GM18508 (cell line): Measurements from ENCODE around the gene JUND.

ENCODE experiments used
- ATAC-seq: cut with Tn5 transposase; IDR thresholded peaks from one replicate; pipeline ENCODE4 v1.9.1; 2021; ENCODE audit warnings: moderate number of reproducible peaks; ENCODE audit not compliant: insufficient read depth, unreplicated experiment

The JUND gene

DNA sequence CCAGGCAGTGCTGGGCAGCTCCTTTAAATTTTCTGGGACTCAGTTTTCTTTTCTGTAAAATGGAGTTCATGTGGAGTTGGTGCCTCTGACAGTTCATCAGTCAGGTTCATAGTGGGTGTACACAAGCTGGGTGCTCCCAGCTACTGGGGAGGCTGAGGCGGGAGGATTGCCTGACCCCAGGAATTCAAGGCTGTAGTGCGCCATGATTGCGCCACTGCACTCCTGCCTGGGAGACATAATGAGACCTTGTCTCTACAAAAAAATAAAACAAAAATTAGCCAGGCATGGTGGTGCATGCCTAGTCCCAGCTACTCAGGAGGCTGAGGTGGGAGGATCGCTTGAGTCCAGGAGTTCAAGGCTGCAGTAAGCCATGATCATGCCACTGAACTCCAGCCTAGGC lies 28.3 kb downstream of the JUND start:
- no peak for ATAC-seq

DNA sequence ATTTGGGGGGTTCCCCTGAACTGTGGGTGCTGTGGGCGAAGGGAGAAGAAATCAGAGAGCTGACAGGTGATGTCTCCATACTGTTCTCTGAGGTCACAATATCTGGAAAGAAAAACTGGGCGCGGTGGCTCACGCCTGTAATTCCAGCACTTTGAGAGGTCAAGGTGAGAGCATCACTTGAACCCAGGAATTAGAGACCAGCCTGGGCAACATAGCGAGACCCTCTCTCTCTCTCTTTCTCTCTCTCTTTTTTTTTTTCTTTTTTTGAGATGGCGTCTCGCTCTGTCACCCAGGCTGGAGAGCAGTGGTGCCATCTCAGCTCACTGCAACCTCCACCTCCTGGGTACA lies 29.1 kb downstream of the JUND start:
- ATAC-seq: no peak

DNA sequence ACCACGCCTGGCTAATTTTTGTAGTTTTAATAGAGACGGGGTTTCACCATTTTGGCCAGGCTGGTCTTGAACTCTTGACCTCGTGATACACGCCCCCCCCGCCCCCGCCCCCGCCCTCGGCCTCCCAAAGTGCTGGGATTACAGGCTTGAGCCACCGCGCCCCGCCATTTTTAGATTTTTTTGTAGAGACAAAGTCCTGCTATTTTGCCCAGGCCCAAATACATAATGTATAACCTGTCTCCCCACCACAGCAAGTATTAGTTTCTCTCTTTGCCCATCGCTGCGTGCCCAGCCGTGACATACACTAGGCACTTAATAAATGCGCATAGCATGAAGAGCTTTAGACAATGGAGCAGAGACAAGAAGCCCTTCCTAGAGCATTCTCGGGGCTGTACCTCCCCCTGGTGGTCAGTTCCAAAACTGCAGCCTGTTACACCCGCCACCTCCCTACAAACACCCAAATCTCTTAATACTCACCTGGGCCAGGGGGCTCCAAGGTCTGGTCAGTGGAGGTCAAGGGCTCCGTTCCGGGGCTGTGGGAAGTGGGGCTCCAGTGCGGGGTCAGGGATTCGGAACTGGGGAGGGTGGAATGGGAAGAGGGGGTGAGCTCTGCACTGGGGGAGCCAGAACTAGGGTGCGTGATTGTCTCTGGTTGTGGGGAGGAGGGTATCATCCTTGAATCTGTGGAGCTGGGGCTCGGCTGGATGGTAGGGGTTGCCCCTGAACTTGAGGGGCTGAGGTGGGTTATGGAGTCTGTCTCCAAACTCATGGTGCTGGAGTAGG lies 29.6 kb downstream of the JUND start:
- ATAC-seq: no peak

GRCh38 chr19:18249834-18250233 lies 31.6 kb downstream of the JUND start:
- ATAC-seq: no peak

- ATAC-seq: no peak
These were observed 36.1 kb downstream of the JUND start for GRCh38 chr19:18245297-18245696.

DNA sequence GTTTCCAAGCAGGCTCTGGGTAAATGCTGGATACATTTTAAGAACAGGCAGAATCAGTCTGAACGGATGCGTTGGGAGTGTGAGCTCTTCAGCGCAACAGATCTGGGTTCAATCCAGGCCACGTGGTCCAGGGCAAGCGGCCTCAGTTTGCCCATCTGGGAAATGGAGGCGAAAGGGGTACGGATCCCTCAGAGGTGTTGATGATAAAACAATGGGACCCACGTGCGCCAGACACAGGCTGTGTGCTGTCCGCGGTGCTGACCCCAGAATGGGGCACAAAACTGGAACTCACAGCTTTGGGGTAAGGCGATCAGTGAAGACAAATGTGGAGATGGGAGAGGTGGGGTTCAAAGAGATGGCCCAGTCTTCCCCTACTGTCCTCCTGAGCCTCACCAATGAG lies 42.1 kb downstream of the JUND start:
- no peak for ATAC-seq

DNA sequence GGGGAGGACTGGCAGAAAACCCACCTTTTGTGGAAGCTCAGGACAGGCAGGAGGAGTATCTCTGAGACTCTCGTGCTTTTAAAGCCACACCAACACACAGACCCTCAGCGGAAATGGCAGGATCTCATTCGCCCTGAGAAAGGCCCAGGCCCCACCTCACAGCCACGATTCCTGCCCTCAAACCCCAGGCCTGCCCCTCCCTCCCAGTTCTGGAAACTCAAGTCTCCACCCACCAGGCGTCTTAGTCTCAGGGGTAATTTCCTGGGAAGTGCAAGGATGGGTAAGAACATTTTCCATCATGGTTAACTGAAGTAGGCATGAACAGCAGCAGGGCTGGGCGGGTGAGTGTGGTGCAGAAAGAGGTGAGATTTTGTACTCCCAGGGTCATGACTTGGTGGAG lies 47.2 kb downstream of the JUND start:
- ATAC-seq: no peak

- ATAC-seq: no peak
These were observed 48.1 kb downstream of the JUND start for GRCh38 chr19:18233224-18233825.

DNA sequence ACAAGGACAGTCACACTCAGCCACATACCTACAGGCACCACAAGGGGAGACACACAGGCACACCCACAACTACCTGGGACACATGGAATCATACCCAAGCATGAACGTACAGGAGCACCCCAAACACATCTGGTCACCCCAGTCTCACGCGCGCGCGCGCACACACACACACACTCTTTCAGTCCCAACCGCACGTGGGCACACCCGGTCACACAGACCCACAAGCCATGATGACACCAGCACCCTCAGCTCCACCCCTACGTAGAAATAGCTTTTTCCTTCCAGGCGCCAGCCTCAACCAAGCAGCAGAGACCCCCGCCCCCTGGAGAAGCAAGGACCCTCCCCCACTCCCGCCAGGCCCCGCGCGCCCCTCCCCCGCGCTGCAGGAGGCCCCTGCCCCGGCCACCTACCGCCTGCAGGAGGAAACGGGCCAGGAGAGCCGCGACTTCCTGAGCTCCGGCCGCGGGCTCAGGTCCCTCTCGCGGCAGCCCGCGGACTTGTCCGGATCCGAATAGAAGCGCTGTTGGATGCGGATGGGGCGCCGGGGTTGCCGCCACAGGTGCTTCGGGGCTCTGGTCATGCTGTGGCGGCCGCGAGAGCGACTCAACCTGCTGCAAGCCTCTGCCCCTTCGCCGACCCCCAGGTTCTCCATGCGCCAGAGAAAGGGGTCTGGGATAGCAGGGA lies 48.7 kb downstream of the JUND start:
- ATAC-seq: no peak

GRCh38 chr19:18231775-18232174 lies 49.6 kb downstream of the JUND start:
- no peak for ATAC-seq

- no peak for ATAC-seq
These were observed 50.3 kb downstream of the JUND start for GRCh38 chr19:18230941-18231734.

GRCh38 chr19:18229915-18230314 lies 51.5 kb downstream of the JUND start:
- ATAC-seq: no peak
